HG03159 (cell line): ENCODE data around the gene SH3GL1.

ENCODE experiments used
- ATAC-seq: cut with Tn5 transposase; IDR thresholded peaks from one replicate; pipeline ENCODE4 v1.9.1; 2021; ENCODE audit warnings: mild to moderate bottlenecking, moderate library complexity; ENCODE audit not compliant: unreplicated experiment

SH3GL1 gene, protein sequence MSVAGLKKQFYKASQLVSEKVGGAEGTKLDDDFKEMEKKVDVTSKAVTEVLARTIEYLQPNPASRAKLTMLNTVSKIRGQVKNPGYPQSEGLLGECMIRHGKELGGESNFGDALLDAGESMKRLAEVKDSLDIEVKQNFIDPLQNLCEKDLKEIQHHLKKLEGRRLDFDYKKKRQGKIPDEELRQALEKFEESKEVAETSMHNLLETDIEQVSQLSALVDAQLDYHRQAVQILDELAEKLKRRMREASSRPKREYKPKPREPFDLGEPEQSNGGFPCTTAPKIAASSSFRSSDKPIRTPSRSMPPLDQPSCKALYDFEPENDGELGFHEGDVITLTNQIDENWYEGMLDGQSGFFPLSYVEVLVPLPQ

DNA sequence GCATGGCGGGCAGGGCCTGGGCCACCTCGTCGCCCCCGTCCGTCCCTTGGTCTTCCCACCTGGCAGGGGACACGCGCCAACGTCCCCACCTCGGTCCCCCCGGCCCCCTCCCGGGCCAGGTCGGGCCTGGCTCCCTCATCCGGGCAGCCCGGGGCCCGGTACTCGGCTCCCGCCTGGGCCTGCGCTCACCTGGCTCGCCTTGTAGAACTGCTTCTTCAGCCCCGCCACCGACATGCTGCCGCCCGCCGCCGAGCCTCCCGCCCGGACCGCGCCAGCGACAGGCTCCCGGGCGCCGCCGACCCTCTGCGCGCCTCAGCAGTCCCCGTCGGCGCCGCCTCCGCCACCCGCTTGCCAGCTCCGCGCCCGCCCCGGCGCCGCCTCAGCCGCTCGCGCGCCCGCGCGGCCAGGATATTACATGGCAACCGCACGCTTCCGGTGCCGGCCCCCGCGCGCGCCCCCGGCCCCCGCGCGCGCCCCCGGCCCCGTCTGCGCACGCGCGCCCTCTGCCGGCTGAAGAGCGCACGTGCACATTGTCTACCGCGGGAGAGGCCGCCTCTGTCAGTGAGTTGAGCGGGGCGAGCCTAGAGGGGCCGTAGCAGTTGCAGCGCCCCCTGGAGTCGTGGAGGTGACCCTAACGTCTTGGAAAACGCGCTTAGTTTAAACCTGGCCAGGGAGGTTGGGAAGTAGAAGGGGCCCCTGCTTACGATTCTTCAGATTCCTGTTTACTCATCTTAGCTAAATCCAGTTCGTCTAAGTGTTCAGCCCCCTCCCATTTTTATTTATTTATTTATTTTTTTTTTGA is at the start of gene SH3GL1:
Gene SH3GL1 (minus strand): TSS at position 413 of the 802 bp plus-strand sequence. CDS start 179 bp downstream, at position 234.
- ATAC-seq: peak; percentile 52

DNA sequence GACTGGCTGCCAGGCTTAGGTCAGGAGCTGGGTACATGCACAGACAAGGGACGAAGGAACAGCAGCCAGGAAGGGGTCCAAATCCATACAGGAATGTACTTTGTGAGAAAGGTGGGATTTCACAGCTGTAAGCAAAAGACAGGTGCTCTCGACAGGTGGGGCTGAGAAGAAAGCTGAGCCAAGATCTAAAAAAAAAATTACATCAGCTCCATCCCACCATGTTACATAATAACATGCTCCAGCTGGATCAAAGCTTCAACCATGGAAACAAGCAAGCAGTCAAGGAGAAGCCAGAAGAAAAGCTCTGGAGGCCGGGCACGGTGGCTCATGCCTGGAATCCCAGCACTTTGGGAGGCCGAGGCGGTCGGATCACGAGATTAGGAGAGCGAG is 49.3 kb upstream of the SH3GL1 start:
- no peak for ATAC-seq

DNA sequence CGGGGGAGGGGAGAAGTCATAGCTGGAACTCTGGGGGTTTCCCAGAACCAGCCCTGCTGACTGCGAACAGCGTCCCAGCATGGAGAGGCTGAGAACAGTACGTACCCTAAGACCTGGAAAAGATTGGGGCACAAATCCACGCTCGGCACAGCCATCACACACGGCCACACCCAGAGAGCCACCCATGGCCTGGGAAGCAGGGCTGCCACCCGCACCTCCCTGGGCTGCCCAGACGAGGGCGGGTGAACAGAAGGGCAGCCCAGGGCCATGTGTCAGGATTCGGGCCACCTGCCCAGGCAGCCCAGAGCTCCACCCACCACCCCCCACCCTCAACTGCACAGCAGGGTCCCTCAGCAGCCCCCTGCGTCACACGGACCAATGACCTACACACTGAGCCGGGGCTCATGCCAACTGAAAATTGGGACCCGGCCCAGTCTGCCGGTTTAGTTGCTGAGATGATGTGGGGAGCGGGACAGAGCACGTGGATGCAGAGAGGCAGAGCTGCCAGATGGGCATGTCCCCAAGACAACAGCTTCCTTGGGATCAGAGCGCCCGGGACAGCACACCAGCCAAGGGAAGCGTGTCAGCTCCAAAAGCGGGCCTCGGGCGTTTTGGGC is 48.8 kb upstream of the SH3GL1 start:
- no peak for ATAC-seq

DNA sequence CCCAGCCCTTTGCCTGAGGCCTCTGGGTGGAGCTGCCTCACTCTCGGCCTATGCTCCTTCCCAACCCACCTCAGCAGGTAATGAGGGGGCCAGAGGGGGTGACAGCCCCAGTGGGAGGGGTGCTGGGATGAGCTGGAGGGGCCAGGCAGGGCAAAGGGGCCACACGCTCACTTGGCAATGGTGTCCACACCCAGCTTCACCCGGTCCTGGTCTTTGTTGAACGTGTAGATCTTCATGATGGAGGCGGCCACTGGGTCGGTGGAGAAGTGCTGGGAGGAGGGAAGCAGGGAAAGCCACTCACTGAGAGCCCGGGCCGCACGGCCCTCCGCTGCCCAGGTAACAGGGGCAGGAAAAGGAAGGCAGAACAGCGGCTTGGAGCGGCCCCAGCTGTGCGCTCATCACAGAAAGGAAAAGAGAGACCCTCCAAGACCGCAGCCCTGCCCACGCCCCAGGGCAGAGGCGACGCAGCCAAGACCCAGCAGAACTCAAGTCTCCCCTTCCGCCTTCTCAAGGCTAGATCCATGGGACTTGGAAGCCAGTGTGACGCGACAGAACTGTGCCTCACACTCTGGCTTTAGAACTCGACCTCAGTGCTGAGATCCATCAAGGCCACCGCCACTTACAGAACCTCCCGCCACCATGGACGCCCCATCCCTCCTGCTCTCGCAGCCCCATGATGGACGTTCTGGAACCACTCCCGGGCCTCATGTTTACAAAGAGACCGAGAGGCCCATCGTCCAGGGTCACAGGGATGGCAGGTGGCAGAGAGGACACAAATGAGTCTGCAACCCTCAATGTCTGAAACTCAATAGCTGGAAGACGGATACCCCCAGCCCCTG is 48.0 kb upstream of the SH3GL1 start:
- ATAC-seq: no peak

DNA sequence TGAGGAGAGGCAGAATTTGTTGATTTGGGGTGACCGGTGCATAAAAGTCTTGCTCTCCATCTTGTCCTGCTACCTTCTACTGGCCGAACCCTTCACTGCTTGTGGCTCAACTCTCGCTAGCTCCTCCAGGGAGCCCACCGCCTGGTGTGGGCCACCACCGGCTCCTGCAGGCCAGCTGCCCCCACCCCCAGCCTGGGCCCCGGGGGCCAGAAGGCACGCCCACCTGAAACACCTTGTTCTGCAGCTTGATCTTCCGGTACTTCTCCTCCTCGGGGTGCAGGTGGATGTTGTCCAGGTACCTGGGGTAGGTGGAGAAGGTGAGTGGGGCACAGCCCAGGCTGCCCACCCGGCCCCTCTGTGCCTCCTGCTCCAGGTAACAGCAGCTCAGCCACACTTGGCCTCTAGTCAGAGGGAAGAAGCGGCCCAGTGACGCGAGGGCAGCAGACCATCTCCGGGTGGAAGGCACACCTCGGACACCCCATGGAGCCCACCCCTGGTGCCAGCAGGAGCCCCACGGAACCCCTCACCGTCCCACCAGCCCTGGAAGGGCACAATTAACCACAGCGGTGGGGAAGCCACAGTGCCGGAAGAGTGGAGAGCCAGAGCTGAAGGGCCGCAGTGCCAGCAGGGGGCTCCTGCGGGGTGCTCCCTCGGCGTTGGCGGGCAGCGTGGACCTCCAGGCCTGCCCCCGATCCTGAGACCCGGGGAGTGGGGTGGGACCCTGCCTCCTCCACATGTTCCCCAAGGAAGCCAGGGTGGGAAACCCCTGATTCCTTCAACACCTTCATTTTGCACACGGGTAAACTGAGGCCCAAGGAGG is 47.2 kb upstream of the SH3GL1 start:
- ATAC-seq: no peak

DNA sequence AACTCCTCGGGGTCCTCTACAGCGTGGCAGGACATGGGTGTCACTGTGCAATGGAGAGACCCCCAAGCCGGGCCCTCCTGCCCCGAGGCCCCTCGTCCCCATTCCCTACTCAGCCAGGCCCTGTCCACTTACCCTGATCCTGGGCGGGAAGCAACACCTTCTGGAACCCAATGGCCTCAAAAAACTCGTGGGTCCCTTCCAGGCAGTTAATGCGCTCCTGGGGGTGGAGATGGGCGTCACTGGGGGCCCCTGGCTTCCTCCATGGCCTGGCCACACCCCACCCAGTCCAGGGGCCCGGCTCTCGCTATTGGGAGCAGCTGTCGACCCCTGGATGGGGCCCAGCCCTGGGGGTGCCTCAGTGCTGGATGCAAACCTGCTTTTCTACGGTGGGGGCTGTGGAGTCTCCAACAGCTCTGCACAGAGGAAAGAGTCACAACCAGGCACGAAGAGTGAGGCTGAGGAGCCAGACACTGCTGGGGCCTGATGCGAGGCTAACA is 46.4 kb upstream of the SH3GL1 start:
- no peak for ATAC-seq

DNA sequence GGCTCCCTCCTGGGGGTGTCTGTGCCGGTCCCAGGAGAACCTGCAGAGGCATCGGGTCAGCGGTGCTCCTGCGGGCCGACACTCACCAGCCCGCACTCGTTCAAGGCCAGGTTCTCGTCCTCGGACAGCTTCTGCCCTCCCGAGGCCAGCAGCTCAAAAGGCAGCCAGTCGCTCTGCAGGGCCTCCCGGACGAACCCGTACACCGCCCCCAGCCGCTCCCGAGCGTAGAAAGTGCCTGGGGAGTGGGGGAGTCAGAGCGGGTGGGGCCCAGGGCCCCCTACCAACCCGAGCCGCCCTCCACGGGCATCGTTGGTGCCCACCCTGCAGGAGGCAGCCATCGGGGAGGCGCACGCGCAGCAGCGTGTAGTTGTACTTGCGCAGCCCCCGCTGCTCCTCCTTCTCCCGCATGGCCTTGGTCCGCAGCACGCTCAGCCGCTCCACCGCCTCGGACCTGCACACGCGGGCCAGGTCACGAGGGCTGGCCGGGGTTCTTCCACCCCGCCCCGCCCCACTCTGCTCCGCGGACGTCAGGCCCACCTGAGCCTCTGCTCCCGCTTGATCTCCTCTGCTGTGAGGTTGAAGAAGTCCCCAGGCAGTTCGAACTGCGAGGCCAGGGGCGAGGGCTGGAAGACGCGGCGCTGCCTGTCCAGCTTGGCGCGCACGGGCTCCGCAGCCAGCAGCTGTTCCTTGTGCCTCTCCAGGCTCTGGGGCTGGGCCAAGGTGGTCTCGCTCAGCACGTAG is 45.8 kb upstream of the SH3GL1 start:
- ATAC-seq: no peak

DNA sequence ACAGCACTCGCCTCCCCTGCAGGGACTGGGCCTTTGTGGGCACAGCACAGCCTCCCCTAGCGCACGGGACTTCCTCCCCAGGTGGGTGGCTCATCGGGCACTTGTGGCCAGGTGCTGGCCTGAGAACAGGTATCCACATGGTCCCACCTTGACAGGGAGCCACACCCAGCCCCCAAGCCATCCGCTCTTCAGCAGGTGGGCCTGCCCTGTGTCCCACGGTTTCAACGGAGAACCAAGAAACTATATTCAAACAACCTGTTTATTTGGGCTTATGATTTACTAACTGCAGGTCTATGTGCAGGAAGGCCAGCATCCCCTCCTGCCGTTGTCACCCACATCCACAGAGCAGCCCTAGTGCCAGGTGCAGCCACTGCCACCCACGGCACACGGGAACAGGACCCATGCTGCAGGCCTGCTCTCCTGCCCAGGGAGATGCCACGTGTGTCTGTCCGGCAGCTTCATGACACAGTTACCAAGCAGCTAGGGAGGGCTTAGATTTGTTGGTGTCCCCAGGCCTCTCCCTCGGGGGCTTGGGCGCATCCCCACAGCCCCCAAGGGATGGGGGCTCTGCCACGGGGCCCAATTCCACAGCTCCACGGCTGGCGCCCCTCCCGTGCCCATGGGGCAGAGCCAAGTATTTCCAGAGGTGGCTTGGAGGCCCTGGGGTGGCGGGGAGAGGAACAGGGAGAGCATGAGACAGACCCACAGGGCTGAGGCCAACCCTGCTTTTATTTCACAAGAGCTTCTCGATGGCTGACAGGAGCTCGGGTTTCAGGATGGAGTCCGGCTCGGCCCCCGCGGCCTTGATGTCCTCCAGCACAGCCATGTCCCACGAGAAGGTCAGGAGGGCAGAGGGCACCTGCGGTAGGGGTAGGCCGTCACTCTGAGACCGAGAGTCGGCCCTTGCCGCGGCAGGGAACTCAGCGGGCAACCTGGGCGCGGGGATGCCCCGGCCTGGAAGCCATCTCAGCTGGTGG is 44.7 kb upstream of the SH3GL1 start:
- ATAC-seq: no peak

DNA sequence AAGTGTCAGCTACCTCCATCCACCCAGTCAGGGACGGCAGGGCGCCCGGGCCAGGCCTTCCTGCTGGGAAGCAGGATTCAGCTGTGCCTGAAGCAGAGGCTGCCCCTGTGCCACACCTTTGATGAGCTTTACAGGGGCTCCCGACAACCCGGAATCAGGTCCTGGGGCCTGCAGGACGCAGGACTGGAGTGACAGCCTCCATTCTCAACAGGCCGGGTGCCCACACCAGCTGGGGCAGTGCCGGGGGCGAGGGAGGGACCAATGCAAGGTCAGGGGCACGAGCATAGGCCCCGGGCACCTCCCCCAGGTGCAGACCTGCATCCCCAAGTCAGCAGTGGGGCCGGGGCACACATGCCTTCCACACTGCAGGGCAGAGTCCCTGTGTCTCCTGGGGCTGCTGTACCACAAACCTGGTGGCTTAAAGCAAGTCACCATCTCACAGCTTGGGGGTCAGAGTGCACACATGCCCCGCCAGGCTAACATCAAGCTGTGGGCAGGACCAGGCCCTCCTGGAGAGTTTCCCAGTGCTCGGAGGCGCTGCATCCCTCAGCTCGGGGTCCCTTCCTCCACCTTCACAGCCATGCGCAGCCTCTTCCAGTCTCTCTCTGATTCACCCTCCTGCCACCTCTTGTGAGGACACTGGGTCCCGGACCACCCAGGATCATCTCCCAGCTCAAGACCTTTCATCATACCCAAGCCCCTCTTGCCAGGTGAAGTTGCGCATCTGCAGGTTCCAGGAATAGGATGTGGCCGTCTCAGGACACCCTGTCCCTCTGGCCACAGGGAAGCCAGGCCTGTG is 43.8 kb upstream of the SH3GL1 start:
- no peak for ATAC-seq

DNA sequence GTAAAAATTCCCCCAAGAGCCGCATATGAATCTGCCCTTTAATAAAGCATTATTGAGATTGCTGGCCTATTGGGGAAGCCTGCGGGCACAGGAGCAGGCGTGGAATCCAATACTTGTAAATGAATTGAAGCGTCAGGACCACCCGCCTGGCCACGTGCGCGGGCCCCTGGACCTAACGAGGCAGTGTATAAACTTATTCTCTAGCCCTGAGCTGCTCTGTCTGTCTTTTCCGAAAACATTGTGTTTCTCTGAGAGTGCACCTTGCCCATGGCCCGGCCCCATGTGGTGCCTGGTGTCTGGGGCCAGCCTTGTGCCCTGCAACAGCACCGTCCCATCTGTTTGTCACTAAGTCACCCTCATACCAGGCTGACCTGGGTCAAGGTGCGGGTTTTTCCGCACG is 42.8 kb upstream of the SH3GL1 start:
- ATAC-seq: no peak

DNA sequence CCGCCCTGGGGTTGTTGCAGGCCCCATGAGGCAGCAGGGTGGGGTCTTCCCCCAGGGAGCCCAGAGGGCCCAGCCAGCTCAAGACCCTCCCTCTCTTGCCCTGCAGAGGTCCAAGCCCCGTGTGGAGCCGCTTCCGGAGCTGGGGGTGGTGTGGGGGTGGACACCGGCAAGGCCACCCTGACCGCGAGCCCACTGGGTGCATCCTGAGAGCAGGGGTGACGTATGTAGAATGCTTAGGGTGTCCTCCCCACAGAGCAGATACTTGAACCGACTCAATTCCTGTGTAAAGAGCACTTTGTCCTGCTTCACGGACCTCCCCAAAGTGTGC is 42.4 kb upstream of the SH3GL1 start:
- ATAC-seq: no peak

DNA sequence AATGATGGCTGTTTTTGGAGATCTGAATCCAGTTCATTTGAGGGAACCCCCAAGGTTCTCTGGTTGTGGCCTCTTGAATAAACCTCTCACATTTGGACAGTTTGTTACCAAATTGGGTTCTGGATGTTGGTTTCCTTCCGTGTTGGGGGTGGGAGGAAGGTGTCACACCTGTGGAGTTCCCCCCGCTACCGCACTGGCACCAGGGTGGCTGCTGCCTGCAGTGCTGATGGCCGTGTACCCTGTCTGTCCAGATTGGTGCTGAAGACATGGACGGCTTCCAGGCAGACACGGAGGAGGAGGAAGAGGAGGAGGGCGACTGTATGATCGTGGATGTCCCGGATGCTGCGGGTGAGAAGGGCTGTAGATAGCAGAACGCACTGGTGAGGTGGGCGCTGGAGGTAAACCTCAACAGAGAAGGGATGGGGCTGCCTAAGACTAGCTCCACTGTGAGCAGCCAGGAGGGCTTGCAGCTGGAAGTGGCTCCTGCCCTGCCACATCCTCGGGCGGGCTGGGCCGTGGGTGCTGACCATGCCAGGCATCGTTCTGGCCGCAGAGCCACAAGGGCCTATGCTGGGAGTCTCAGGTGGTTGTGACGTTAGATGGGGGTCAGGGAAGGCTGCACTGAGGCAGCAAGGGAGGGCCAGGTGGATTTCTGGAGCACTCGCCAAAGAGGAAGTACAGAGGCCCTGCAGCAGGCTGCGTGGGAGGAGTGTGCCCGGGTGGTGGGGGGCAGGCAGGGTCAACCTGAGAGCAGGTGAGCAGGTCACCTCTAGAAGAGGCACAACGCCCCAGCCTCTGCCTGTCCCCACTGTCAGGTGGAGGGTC is 41.9 kb upstream of the SH3GL1 start:
- ATAC-seq: no peak

DNA sequence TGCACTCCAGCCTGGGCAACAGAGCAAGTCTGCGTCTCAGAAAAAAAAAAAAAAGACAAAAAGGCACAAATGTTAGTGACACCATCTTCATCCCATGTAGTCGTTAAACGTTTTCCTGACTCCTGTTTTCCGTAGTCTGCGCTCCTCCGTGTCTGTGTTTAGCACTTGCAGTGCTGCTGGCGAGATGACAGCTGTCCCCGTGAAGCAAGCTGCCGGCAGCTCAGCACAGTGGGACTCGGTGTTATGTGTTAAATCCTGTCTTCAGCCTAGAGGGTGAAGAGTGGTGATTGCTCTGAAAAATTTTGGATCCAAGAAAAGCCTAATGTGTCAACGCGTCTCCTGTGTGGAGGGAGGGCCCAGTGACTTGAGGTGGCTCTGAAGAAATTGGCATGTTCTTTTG is 38.9 kb upstream of the SH3GL1 start:
- ATAC-seq: no peak

DNA sequence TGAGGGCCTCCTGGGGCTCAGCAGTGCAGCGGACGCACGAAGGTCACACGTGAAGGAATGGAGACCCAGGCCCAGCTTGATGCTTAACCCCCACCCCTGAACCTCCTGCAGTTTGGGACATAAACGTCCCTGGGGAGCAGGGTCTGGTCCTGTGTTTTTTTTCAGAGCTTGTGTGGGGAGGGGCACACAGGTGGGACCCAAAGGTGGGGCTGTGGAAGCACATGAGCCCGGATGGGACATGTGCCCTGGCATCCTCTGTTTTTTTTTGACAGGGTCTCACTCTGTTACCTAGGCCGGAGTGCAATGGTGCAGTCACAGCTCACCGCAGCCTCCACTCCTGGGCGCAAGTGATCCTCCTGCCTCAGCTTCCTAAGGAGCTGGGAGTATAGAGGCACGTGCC is 36.8 kb upstream of the SH3GL1 start:
- ATAC-seq: no peak

DNA sequence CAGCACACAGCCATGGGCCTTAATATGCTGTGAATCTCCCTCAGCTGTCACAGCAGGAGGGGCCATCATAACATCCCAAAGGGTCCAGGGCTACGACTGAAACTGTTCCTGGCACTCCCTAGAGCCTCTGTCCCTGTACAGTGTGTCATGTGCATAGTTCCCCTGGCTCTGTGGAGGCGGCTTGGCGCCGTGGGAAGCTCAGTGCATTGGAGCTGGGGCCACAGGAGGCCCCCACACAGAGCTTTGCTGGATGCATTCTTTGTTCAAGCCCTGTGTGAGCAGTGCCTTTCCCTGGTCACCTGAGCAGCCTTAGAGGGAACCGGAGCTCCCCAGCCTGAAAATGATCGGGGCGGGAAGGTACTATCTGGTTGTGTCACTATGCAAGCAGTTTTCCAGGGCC is 35.9 kb upstream of the SH3GL1 start:
- no peak for ATAC-seq

DNA sequence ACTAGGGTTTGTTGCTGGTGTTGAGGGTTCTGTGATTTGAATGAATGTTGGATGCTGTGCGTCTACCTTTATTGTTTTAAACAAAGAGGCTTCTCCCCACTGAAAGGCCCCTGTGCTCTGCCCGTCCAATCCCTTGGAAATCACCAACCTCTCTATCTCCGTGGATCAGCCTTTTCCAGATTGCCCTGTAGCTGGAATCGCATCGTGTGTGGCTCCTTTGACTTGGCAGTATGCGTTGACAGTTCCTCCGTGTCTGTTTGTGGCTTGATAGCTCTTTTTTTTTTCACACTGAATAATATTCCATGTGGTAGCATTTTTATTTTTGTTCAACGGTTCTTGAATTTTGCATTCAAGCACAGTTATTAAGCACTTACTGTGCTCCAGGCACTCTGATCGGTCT is 34.0 kb upstream of the SH3GL1 start:
- ATAC-seq: no peak
